ENCODE measurements around the gene SMARCA2. TPM values are rescaled to one million over a fixed set of nuclear protein-coding genes. Genes with fewer than 3 reads are reported as not detected.
A peak's percentile ranks its signal among the peaks of the same experiment; 100 is the strongest.

SMARCA2 gene
- total and polyA plus RNA-seq, 9 of the 15 experiments (the other 6 are each of a cell fraction or from before 2014, with no cell fraction given): 8.0 to 34.8 (median 25.5) TPM

DNA sequence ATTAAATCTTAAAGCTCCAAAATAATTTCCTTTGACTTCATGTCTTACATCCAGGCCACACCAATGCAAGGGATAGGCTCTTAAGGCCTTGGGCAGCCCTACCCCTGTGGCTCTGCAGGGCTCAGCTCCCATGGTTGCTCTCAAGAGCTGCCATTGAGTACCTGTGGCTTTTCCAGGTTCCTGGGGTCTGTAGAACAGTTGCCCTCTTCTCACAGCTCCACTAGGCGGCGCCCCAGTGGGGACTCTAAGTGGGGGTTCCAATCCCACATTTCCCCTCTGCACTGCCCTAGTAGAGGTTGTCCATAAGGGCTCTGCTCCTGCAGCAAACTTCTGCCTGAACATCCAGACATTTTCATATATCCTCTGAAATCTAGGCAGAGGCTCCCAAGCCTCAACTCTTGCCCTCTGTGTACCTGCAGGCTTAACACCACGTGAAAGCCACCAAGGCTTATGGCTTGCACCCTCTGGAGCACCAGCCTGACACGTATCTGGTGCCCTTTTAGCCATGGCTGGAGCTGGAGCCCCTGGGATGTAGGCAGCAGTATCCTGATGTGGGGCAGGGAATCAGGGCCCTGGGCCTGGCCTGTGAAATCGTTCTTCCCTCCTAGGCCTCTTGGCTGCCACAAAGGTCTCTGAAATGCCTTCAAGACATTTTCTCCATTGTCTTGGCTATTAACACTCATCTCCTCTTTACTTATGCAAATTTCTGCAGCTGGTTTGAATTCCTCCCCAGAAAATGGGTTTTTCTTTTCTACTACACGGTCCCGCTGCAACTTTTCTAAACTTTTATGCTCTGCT, 185.1 kb downstream of the SMARCA2 start:
- intact Hi-C loops (cut with micrococcal nuclease): no loop called here
- Histone ChIP-seq H2AFZ (ENCODE audit: low read depth, low read length) (no peak overlapping the region), H3K9me1 (ENCODE audit: control insufficient read depth, insufficient read depth, low read length) (no peaks in the 10 kb centered on the region), H3K79me2 (ENCODE audit: control insufficient read depth, insufficient read depth, low read length) (no peaks in the 10 kb centered on the region), H3K36me3 (ENCODE audit: control insufficient read depth, insufficient read depth, low read length) (no peaks in the 10 kb centered on the region), H3K4me2 (ENCODE audit: insufficient read depth, low read length) (no peak overlapping the region), H3K9ac (ENCODE audit: insufficient read depth in 1 of 2, low read depth in 2 of 2, low read length in 2 of 2) (no peak overlapping the region), H3K27me3 (ENCODE audit: control insufficient read depth in 2 of 2, insufficient read depth in 2 of 2, low read length in 2 of 2) (no peaks in the 10 kb centered on the region), H3K4me1 (replicated peaks in 1 of 2; ENCODE audit: control insufficient read depth in 2 of 2, insufficient read depth in 2 of 2, low read length in 2 of 2) (no peaks in the 10 kb centered on the region), H3K9me3 (replicated peaks; ENCODE audit: control insufficient read depth, insufficient read depth, low read depth, low read length) (no peaks in the 10 kb centered on the region), H4K20me1 (replicated peaks; ENCODE audit: control insufficient read depth, insufficient read depth, low read length) (no peaks in the 10 kb centered on the region), H3K27ac (ENCODE audit: extremely low read depth, low read depth, low read length) (no peak overlapping the region), H3K4me3 (no peak overlapping the region)
- DNase-seq (ENCODE audit: extremely low read depth in 1 of 4, low spot score in 3 of 4): no peak
- in situ Hi-C loops (cut with MboI): no loop called here
- 45% methylated on average over 5 of the region's 7 CpGs for WGBS (ENCODE audit: insufficient coverage, low coverage, missing lambda C conversion rate)
- peak; percentile 59 for ATAC-seq
- POLR2A ChIA-PET: no interaction called here
- TF ChIP-seq ZNF165 (CRISPR knock-in tag; IDR thresholded peaks at IDR 0.05; ENCODE audit: borderline replicate concordance) (no peak), HMG20B (CRISPR knock-in tag; IDR thresholded peaks at IDR 0.05) (no peak), CSDE1 (IDR thresholded peaks at IDR 0.05) (no peak), SIX5 (IDR thresholded peaks at IDR 0.05; ENCODE audit: borderline replicate concordance in 1 of 2, insufficient read depth in 1 of 2, low read depth in 1 of 2, low read length in 2 of 2) (no peak), ZHX1 (conservative IDR thresholded peaks at IDR 0.05; ENCODE audit: low read length) (no peak), CTCFL (IDR thresholded peaks at IDR 0.05; ENCODE audit: borderline replicate concordance, insufficient read depth, low read depth, low read length, poor library complexity, severe bottlenecking) (peak; percentile 15), PKNOX1 (IDR thresholded peaks at IDR 0.05) (no peak), ZZZ3 (IDR thresholded peaks at IDR 0.05) (no peak)
- FAIRE-seq: no peak
- no TSS peak for BruUV-seq (replicated peaks)
- CTCF ChIA-PET (ENCODE audit: low intra/inter-chr PET ratio): no interaction called here

Data from K562 (cell line).